GM12801 (cell line): ENCODE measurements around the gene GUCA1A.

Experiments used
- CTCF ChIP-seq: IDR thresholded peaks from one replicate; pipeline ENCODE4 v1.5.1; 2011; ENCODE audit warnings: control low read depth; ENCODE audit not compliant: insufficient read length; ENCODE audit errors: extremely low read depth

Gene GUCA1A

GRCh38 chr6:42138630-42139619 lies 34.2 kb upstream of the GUCA1A start:
- no peak for TF ChIP-seq CTCF

- no peak for TF ChIP-seq CTCF
Observed at GRCh38 chr6:42140032-42140431, 33.1 kb upstream of the GUCA1A start.

- TF ChIP-seq CTCF, result no peak
Observed at GRCh38 chr6:42140756-42141602, 32.2 kb upstream of the GUCA1A start.

GRCh38 chr6:42141603-42142117 lies 31.5 kb upstream of the GUCA1A start:
- TF ChIP-seq CTCF, result no peak

- no peak for TF ChIP-seq CTCF
Observed at GRCh38 chr6:42142118-42142835, 30.9 kb upstream of the GUCA1A start, which contains the start of gene C6orf132. Gene C6orf132, minus strand, starts transcription at chr6:42142620. Its CDS starts 176 bp downstream, at chr6:42142444.

- no peak for TF ChIP-seq CTCF
Observed at GRCh38 chr6:42147138-42147562, 26.0 kb upstream of the GUCA1A start.
